Adipocyte (in vitro differentiated cells): Measurements from ENCODE around the gene SPINK2.

ENCODE experiments used
- DNase-seq: peaks from one replicate; pipeline ENCODE4 v3.0.0-alpha.2; 2015; ENCODE audit warnings: low read depth
- H3K27me3 ChIP-seq: replicated peaks from 2 replicates; pipeline ENCODE4 v1.7.0; 2013; ENCODE audit warnings: mild to moderate bottlenecking, low read length, moderate library complexity; ENCODE audit not compliant: control insufficient read depth, insufficient read depth
- H3K36me3 ChIP-seq: 2 replicates; pipeline ENCODE4 v1.7.0; 2013; ENCODE audit warnings: low read length, mild to moderate bottlenecking, moderate library complexity; ENCODE audit not compliant: control insufficient read depth, insufficient read depth, severe bottlenecking
- H3K4me1 ChIP-seq: 2 replicates; pipeline ENCODE4 v1.7.0; 2013; ENCODE audit warnings: mild to moderate bottlenecking, low read length, moderate library complexity; ENCODE audit not compliant: control insufficient read depth, insufficient read depth
- H3K4me3 ChIP-seq: 2 replicates; pipeline ENCODE4 v1.7.0; 2013; ENCODE audit warnings: mild to moderate bottlenecking, low read length, moderate library complexity
- H3K9ac ChIP-seq: 2 replicates; pipeline ENCODE4 v1.7.0; 2013; ENCODE audit warnings: mild to moderate bottlenecking, low read length, moderate library complexity
- H3K9me3 ChIP-seq: 2 replicates; pipeline ENCODE4 v1.7.0; 2013; ENCODE audit warnings: mild to moderate bottlenecking, low read length, moderate library complexity; ENCODE audit not compliant: control insufficient read depth

Gene SPINK2

DNA sequence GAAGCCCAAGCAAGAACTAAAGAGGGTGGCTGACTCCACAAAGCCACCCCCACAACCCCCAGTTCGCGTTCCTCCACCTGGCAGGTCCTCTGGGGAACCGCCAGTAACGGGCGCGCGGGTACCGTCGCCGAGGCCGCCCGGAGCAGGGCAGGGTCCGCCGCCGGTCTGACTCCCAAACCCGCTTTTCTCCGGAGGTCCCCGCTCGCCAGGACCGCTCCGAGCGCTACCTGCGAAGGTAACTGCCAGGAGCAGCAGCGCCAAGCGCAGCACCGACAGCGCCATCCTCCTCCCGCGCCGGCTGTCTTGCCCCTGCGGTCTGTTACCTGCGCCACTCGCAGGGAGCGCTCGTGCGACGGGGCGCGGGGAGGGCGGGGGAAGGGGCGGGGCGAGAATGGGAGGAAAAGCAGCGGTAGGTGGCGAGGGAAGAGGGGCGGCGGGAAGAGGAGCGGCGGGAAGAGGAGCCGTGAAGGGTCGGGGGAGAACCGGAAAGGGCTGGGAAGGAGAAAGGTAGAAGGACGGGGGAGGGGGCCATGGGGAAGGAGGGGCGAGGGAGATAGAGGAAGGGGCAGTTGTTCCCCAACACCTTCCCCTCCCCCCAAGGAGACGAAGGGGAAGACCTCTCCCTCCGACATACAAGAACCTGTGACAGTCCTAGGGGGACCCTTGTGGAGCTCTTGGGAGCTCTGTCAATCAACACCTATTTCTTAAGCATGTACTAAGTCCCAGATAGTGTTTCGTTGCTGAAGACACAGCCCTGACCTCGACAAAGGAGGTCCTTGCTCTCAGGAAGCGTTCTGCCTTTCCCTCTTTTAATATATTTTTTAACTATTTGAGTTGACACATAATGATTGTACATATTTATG lies at the start of gene SPINK2:
SPINK2 (minus strand) TSS at position 321 of the 863 bp plus-strand sequence; CDS start at position 282, 39 bp downstream.
- no peak for DNase-seq
- H3K27me3 ChIP-seq, result peaks cover 35% of the 10 kb centered on the region
- H3K4me3 ChIP-seq, result peak within 1 kb of the TSS; percentile 54
- peaks cover 9% of the 10 kb centered on the region for H3K4me1 ChIP-seq
- no peaks in the 10 kb centered on the region for H3K36me3 ChIP-seq
- no peak within 1 kb of the TSS for H3K9ac ChIP-seq
- no peaks in the 10 kb centered on the region for H3K9me3 ChIP-seq

GRCh38 chr4:56870946-56871345 lies 49.4 kb upstream of the SPINK2 start:
- Histone ChIP-seq H3K9me3 (no peaks in the 10 kb centered on the region), H3K27me3 (no peaks in the 10 kb centered on the region), H3K4me1 (peaks cover 16% of the 10 kb centered on the region), H3K9ac (peak overlapping the region; percentile 27), H3K4me3 (peak overlapping the region; percentile 50), H3K36me3 (no peaks in the 10 kb centered on the region)
- DNase-seq, result peak; percentile 91

- no peak overlapping the region for H3K9ac ChIP-seq
- H3K4me1 ChIP-seq, result no peaks in the 10 kb centered on the region
- no peaks in the 10 kb centered on the region for H3K9me3 ChIP-seq
- DNase-seq, result no peak
- H3K4me3 ChIP-seq, result no peak overlapping the region
- no peaks in the 10 kb centered on the region for H3K27me3 ChIP-seq
- H3K36me3 ChIP-seq, result no peaks in the 10 kb centered on the region
Measured at GRCh38 chr4:56863441-56864139, 42.1 kb upstream of the SPINK2 start.

DNA sequence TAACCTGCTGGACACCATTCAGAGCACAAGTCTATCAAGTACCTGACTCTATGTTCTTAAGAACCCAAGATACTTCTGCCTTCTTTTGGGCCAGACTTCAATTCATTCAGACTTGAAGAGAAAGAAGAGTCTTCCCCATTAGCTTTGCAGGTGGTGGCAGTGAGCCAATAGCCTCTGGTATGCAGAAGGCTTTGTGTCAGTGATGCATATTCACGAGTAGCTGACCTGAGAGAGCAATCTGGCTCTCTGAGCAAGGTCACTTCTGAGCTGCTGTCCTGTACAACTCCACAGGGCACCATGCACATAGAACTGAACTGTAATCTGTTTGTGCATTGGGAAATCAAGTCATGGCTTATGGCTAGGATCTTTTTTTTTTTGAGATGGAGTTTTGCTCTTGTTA lies 39.9 kb upstream of the SPINK2 start:
- peaks cover 19% of the 10 kb centered on the region for H3K4me1 ChIP-seq
- H3K4me3 ChIP-seq, result no peak overlapping the region
- H3K27me3 ChIP-seq, result no peaks in the 10 kb centered on the region
- no peaks in the 10 kb centered on the region for H3K9me3 ChIP-seq
- no peaks in the 10 kb centered on the region for H3K36me3 ChIP-seq
- DNase-seq, result no peak
- no peak overlapping the region for H3K9ac ChIP-seq

- no peak for DNase-seq
- no peak overlapping the region for H3K4me3 ChIP-seq
- H3K9me3 ChIP-seq, result no peaks in the 10 kb centered on the region
- peaks cover 21% of the 10 kb centered on the region for H3K4me1 ChIP-seq
- no peaks in the 10 kb centered on the region for H3K27me3 ChIP-seq
- no peak overlapping the region for H3K9ac ChIP-seq
- H3K36me3 ChIP-seq, result no peaks in the 10 kb centered on the region
Measured at GRCh38 chr4:56860781-56861180, 39.3 kb upstream of the SPINK2 start.

GRCh38 chr4:56859841-56860240 lies 38.3 kb upstream of the SPINK2 start:
- no peak overlapping the region for H3K9ac ChIP-seq
- peaks cover 22% of the 10 kb centered on the region for H3K4me1 ChIP-seq
- H3K4me3 ChIP-seq, result no peak overlapping the region
- no peaks in the 10 kb centered on the region for H3K9me3 ChIP-seq
- DNase-seq, result no peak
- no peaks in the 10 kb centered on the region for H3K27me3 ChIP-seq
- H3K36me3 ChIP-seq, result no peaks in the 10 kb centered on the region

DNA sequence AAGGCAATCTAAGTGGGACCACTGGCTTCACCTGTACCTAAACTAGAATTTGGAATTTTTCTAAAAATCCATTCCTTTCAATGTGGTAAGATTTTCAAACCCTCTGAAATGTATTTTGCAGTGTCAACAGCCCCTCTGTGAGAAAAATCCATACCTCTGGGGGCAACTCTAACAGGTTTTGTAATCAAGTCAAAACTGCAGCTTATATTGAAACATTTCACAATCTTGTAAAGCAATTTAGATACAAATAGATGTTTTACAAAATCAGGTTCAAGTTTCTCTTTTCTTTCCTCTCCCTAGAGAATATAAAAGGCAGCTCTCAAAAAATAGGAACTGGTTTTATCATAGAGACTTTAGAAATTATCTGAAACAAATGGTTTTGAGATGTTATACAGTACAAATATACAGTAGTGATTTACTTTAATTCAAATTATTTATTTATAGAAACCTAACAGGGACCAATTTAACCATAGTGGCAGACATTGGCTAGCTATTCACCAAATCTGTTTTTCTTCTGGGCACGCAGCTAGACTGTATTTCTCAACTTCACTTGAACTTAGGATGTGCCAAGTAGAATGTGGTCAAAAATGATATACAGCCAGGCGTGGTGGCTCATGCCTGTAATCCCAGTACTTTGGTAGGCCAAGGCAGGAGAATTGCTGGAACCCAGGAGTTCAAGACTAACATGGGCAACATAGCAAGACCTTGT lies 36.3 kb upstream of the SPINK2 start:
- H3K9ac ChIP-seq, result no peak overlapping the region
- H3K9me3 ChIP-seq, result no peaks in the 10 kb centered on the region
- H3K4me1 ChIP-seq, result peaks cover 22% of the 10 kb centered on the region
- H3K4me3 ChIP-seq, result peak overlapping the region; percentile 11
- H3K36me3 ChIP-seq, result no peaks in the 10 kb centered on the region
- H3K27me3 ChIP-seq, result no peaks in the 10 kb centered on the region
- DNase-seq, result peak; percentile 62

DNA sequence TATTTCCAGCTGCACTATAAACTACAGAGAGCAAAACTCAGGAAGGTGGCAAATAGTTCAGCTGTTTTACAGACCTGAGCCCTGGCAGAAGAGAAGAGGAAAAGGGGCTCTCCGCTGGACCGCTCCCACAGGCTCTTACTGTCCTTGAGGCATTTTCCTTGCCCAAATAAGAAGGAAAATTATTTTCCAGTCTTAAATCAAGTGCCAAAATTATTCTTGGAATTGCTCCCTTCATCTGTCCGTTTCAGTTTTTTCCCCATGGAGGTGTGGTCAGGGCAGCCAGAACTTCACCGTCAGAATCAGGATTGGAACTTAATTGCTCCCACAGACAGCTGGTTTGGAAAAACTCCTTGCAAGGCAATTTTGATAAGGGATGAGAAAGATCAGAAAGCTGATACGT lies 35.2 kb upstream of the SPINK2 start:
- H3K27me3 ChIP-seq, result no peaks in the 10 kb centered on the region

GRCh38 chr4:56850910-56851309 lies 29.4 kb upstream of the SPINK2 start:
- Histone ChIP-seq H3K9me3 (no peaks in the 10 kb centered on the region), H3K27me3 (no peaks in the 10 kb centered on the region), H3K36me3 (no peaks in the 10 kb centered on the region), H3K9ac (no peak overlapping the region), H3K4me1 (peaks cover 9% of the 10 kb centered on the region), H3K4me3 (no peak overlapping the region)
- no peak for DNase-seq

More for the DNA sequence above, 35.2 kb upstream of the SPINK2 start:
- no peak for DNase-seq
- Histone ChIP-seq H3K9ac (no peak overlapping the region), H3K4me1 (peaks cover 22% of the 10 kb centered on the region), H3K36me3 (no peaks in the 10 kb centered on the region), H3K9me3 (no peaks in the 10 kb centered on the region), H3K4me3 (no peak overlapping the region)

- Histone ChIP-seq H3K27me3 (no peaks in the 10 kb centered on the region), H3K9ac (no peak overlapping the region), H3K36me3 (no peaks in the 10 kb centered on the region), H3K4me3 (no peak overlapping the region), H3K9me3 (no peaks in the 10 kb centered on the region), H3K4me1 (peaks cover 14% of the 10 kb centered on the region)
- DNase-seq, result no peak
Measured at GRCh38 chr4:56844802-56845580, 23.5 kb upstream of the SPINK2 start.
